A549 (cell line): ENCODE data around the gene FBLL1. TPM values are rescaled to one million over a fixed set of nuclear protein-coding genes. Genes with fewer than 3 reads are reported as not detected.
A peak's percentile ranks its signal among the peaks of the same experiment; 100 is the strongest.

Experiments used
- ATAC-seq, 2 experiments: fragments of 200-7000 bp in 1 of 2; fragments of >200 bp in 1 of 2; cut with Nextera tagmentation in 1 of 2; cut with Tn5 transposase in 1 of 2; 3 replicates each; pipeline versions ENCODE4 v1.8.0 to v1.9.1; 2018 to 2020; ENCODE audit warnings: mild to moderate bottlenecking in 1 of 2, moderate library complexity in 1 of 2
- CTCF ChIA-PET: fragments of 300-600 bp; sonication (Branson Sonifier 250); formaldehyde crosslinking; extraction: SDS; loops from one replicate; lab custom pipeline; 2021; ENCODE audit warnings: antibody characterized with exemption, inconsistent platforms; lab: Yijun Ruan, JAX
- POLR2A ChIA-PET: fragments of 350-600 bp; formaldehyde crosslinking; extraction: SDS; loops from one replicate; lab custom pipeline; 2021; ENCODE audit warnings: antibody characterized with exemption, inconsistent platforms; lab: Yijun Ruan, JAX
- DNase-seq, 2 experiments: peaks; one replicate each; pipeline versions ENCODE4 v3.0.0 to v3.0.0-alpha.2; 2011 to 2016; ENCODE audit warnings: low read depth in 1 of 2, low spot score in 1 of 2
- FAIRE-seq: peaks from 2 replicates; lab custom pipeline; 2011; peaks lifted over from hg19 to GRCh38; lab: Jason Lieb, UNC
- H3K27ac ChIP-seq, 2 experiments: fragments of >200 bp; sonication (Bioruptor Twin); formaldehyde crosslinking; 3 replicates each; pipeline ENCODE4 v1.5.1; 2016 to 2017
- H3K4me1 ChIP-seq: fragments of >200 bp; sonication (Bioruptor Twin); formaldehyde crosslinking; 3 replicates; pipeline ENCODE4 v1.6.1; 2016
- H3K4me2 ChIP-seq: fragments of >200 bp; sonication (Bioruptor Twin); formaldehyde crosslinking; 3 replicates; pipeline ENCODE4 v1.6.1; 2016
- H3K4me3 ChIP-seq: fragments of >200 bp; sonication (Bioruptor Twin); formaldehyde crosslinking; 3 replicates; pipeline ENCODE4 v1.5.1; 2016
- H3K9me3 ChIP-seq: fragments of >200 bp; sonication (Bioruptor Twin); formaldehyde crosslinking; 3 replicates; pipeline ENCODE4 v1.6.1; 2016
- BCL3 ChIP-seq: fragments of >200 bp; sonication (Bioruptor Twin); formaldehyde crosslinking; IDR thresholded peaks from 3 replicates; pipeline ENCODE4 v1.6.1; 2016
- BHLHE40 ChIP-seq: IDR thresholded peaks from 2 replicates; pipeline ENCODE4 v1.6.1; 2012; ENCODE audit warnings: low read depth, low read length, inconsistent platforms
- CTCF ChIP-seq: fragments of >200 bp; sonication (Bioruptor Twin); formaldehyde crosslinking; IDR thresholded peaks from 3 replicates; pipeline ENCODE4 v1.5.1; 2016
- EHF ChIP-seq: fragments of 250-450 bp; sonication (Bioruptor Pico); IDR thresholded peaks from 2 replicates; pipeline ENCODE4 v1.5.0; 2020; ENCODE audit warnings: mild to moderate bottlenecking
- EP300 ChIP-seq, 2 experiments: fragments of >200 bp; sonication (Bioruptor Twin); formaldehyde crosslinking; IDR thresholded peaks; 2 replicates in 1 of 2; 3 replicates in 1 of 2; pipeline ENCODE4 v1.6.1; 2016 to 2017
- GATA3 ChIP-seq: IDR thresholded peaks from 2 replicates; pipeline ENCODE4 v1.6.1; 2012; ENCODE audit warnings: borderline replicate concordance
- HDAC2 ChIP-seq: fragments of 200-600 bp; sonication (generic); IDR thresholded peaks from 2 replicates; pipeline ENCODE4 v1.6.1; 2016
- HES2 ChIP-seq: fragments of >200 bp; sonication (Bioruptor Twin); formaldehyde crosslinking; IDR thresholded peaks from 2 replicates; pipeline ENCODE4 v1.6.1; 2016
- HEYL ChIP-seq: fragments of 250-450 bp; sonication (Bioruptor Pico); IDR thresholded peaks from 2 replicates; pipeline ENCODE4 v1.8.0; 2021; ENCODE audit warnings: mild to moderate bottlenecking, moderate library complexity
- HMGXB4 ChIP-seq: fragments of 250-450 bp; sonication (Bioruptor Pico); IDR thresholded peaks from 2 replicates; pipeline ENCODE4 v1.5.0; 2021; ENCODE audit warnings: mild to moderate bottlenecking, moderate library complexity, borderline replicate concordance
- HOXA7 ChIP-seq: fragments of 250-450 bp; sonication (Bioruptor Pico); IDR thresholded peaks from 2 replicates; pipeline ENCODE4 v1.5.0; 2020; ENCODE audit warnings: mild to moderate bottlenecking, moderate library complexity
- JUNB ChIP-seq: fragments of >200 bp; sonication (Bioruptor Twin); formaldehyde crosslinking; IDR thresholded peaks from 2 replicates; pipeline ENCODE4 v1.6.1; 2016
- KDM1A ChIP-seq: fragments of 200-600 bp; sonication (generic); IDR thresholded peaks from 2 replicates; pipeline ENCODE4 v1.6.1; 2016; ENCODE audit warnings: low read depth, mild to moderate bottlenecking
- MAFK ChIP-seq: fragments of 450-650 bp; IDR thresholded peaks from 2 replicates; pipeline ENCODE4 v1.6.1; 2014; ENCODE audit not compliant: partially characterized antibody
- MAX ChIP-seq: IDR thresholded peaks from 2 replicates; pipeline ENCODE4 v1.6.1; 2012
- MAZ ChIP-seq: fragments of 150-350 bp; IDR thresholded peaks from 2 replicates; pipeline ENCODE4 v1.6.1; 2014; ENCODE audit warnings: antibody characterized with exemption, low read depth, low read length, borderline replicate concordance
- MYC ChIP-seq: IDR thresholded peaks from 2 replicates; pipeline ENCODE4 v1.6.1; 2012; ENCODE audit warnings: mild to moderate bottlenecking, inconsistent platforms, low read length, improper control_type of control experiment, borderline replicate concordance
- NFE2L2 ChIP-seq: fragments of 150-350 bp; conservative IDR thresholded peaks from 2 replicates; pipeline ENCODE4 v1.6.1; 2014; ENCODE audit warnings: low read length
- NPAS2 ChIP-seq: fragments of 250-450 bp; sonication (Bioruptor Pico); IDR thresholded peaks from 2 replicates; pipeline ENCODE4 v1.8.0; 2022; ENCODE audit warnings: mild to moderate bottlenecking, moderate library complexity, borderline replicate concordance
- PHF8 ChIP-seq: fragments of 200-600 bp; sonication (generic); IDR thresholded peaks from 2 replicates; pipeline ENCODE4 v1.6.1; 2016; ENCODE audit warnings: low read depth, mild to moderate bottlenecking, antibody characterized with exemption, moderate library complexity, borderline replicate concordance
- POLR2A ChIP-seq: IDR thresholded peaks from 2 replicates; pipeline ENCODE4 v1.6.1; 2012; ENCODE audit warnings: mild to moderate bottlenecking, low read length
- POLR2AphosphoS2 ChIP-seq: conservative IDR thresholded peaks from 2 replicates; pipeline ENCODE4 v1.6.1; 2012; ENCODE audit warnings: low read length, improper control_type of control experiment, inconsistent platforms
- RARB ChIP-seq: fragments of 250-450 bp; sonication (Bioruptor Pico); IDR thresholded peaks from 2 replicates; pipeline ENCODE4 v1.8.0; 2021; ENCODE audit warnings: mild to moderate bottlenecking, moderate library complexity
- REST ChIP-seq: fragments of 200-600 bp; sonication (generic); IDR thresholded peaks from 2 replicates; pipeline ENCODE4 v1.6.1; 2016; ENCODE audit warnings: antibody characterized with exemption, mild to moderate bottlenecking, moderate library complexity
- RNF2 ChIP-seq: fragments of 200-600 bp; sonication (generic); IDR thresholded peaks from 2 replicates; pipeline ENCODE4 v1.6.1; 2016; ENCODE audit warnings: low read depth, mild to moderate bottlenecking, antibody characterized with exemption, moderate library complexity, borderline replicate concordance
- TFCP2L1 ChIP-seq: fragments of 250-450 bp; sonication (Bioruptor Pico); IDR thresholded peaks from 2 replicates; pipeline ENCODE4 v1.5.0; 2021; ENCODE audit warnings: mild to moderate bottlenecking
- USF2 ChIP-seq: fragments of 450-650 bp; IDR thresholded peaks from 2 replicates; pipeline ENCODE4 v1.6.1; 2014; ENCODE audit warnings: antibody characterized with exemption
- ZSCAN20 ChIP-seq: fragments of 250-450 bp; sonication (Bioruptor Pico); IDR thresholded peaks from 2 replicates; pipeline ENCODE4 v1.8.0; 2022; ENCODE audit warnings: mild to moderate bottlenecking, moderate library complexity
- WGBS: methylation state at CpG from one replicate; pipeline ENCODE4 v1.1.6; 2017; ENCODE audit errors: missing lambda C conversion rate; 5-methylcytosine and 5-hydroxymethylcytosine counted together
- polyA plus RNA-seq, 4 experiments: library from polyadenylated mRNA; depleted of rRNA in 3 of 4; stranded (reverse); fragments of >200 nt; fragmentation: RNase III in 1 of 4; extraction: RNeasy Plus Mini Kit Qiagen cat#74134 plus additional on column Dnase treatment in 1 of 4; gene quantifications; 2 replicates in 3 of 4; 3 replicates in 1 of 4; pipeline ENCODE4 v1.2.3, GENCODE V29; 2011 to 2017

Gene FBLL1
- polyA plus RNA-seq, 2 of the 4 experiments (the other 2 are of a cell fraction), result 0.06 to 0.09 TPM

GRCh38 chr5:168529374-168530234 is 499 bp downstream of the FBLL1 start:
- FAIRE-seq (no peak), ATAC-seq (no peak), DNase-seq (no peak)
- peak overlapping the region; percentile 40 for H3K4me3 ChIP-seq
- ChIA-PET CTCF (no interaction called here), POLR2A (no interaction called here)
- peak overlapping the region; percentile 67 for H3K4me2 ChIP-seq
- H3K9me3 ChIP-seq, result no peaks in the 10 kb centered on the region
- TF ChIP-seq BCL3, result no peak
- no peak for TF ChIP-seq BHLHE40
- TF ChIP-seq HEYL (CRISPR knock-in tag), result no peak
- no peak for TF ChIP-seq JUNB
- no peak for TF ChIP-seq POLR2AphosphoS2
- TF ChIP-seq EHF, result no peak
- TF ChIP-seq MYC, result no peak
- no peak for TF ChIP-seq NPAS2 (CRISPR knock-in tag)
- no peak for TF ChIP-seq RARB (CRISPR knock-in tag)
- no peak for TF ChIP-seq TFCP2L1
- no peak for TF ChIP-seq HDAC2
- TF ChIP-seq MAFK, result no peak
- TF ChIP-seq GATA3, result no peak
- no peak for TF ChIP-seq REST
- no peak for TF ChIP-seq RNF2
- TF ChIP-seq CTCF, result no peak
- no peak for TF ChIP-seq MAZ
- TF ChIP-seq PHF8, result no peak
- H3K4me1 ChIP-seq, result no peaks in the 10 kb centered on the region
- peak overlapping the region in 1 of 2 experiments; percentile 44; a peak in 2 of 6 replicates for H3K27ac ChIP-seq
- 94% methylated on average over 61 of the region's 125 CpGs for WGBS

- ChIA-PET POLR2A (no interaction called here), CTCF (no interaction called here)
- WGBS, result 60% methylated on average over 4 of the region's 4 CpGs
- H3K27ac ChIP-seq, result no peak overlapping the region
- no peaks in the 10 kb centered on the region for H3K9me3 ChIP-seq
- no peak overlapping the region for H3K4me3 ChIP-seq
- H3K4me2 ChIP-seq, result no peak overlapping the region
- H3K4me1 ChIP-seq, result no peaks in the 10 kb centered on the region
- FAIRE-seq (no peak), DNase-seq (no peak), ATAC-seq (no peak)
- TF ChIP-seq RNF2 (no peak), HMGXB4 (CRISPR knock-in tag) (no peak), TFCP2L1 (no peak), ZSCAN20 (CRISPR knock-in tag) (no peak), NFE2L2 (no peak), EP300 (IDR thresholded peaks at IDR 0.05) (no peak), HOXA7 (CRISPR knock-in tag) (no peak), MAX (no peak), HES2 (no peak), POLR2A (no peak), EHF (no peak), KDM1A (no peak), USF2 (no peak)
These were observed 1.6 kb downstream of the FBLL1 start for GRCh38 chr5:168530621-168531150.
